Choroid plexus epithelial cell (primary cell): Measurements from ENCODE around the gene ZNF780A.
A peak's percentile ranks its signal among the peaks of the same experiment; 100 is the strongest.
"Not testable (repeated sequence)": the region's sequence is repeated elsewhere in the genome, so short reads cannot be mapped to it uniquely, and the experiment has no call there.

Source experiments
- DNase-seq: peaks from one replicate; pipeline ENCODE4 v3.0.0-alpha.2; 2010; ENCODE audit warnings: low read depth
- H3K4me3 ChIP-seq: 2 replicates; pipeline ENCODE4 v1.5.1; 2011; ENCODE audit warnings: low read depth, mild to moderate bottlenecking, control low read depth, low read length, moderate library complexity
- CTCF ChIP-seq: conservative IDR thresholded peaks from 2 replicates; pipeline ENCODE4 v1.5.1; 2011; ENCODE audit warnings: low read depth, mild to moderate bottlenecking, control low read depth, inconsistent platforms, low read length, moderate library complexity

Gene ZNF780A

GRCh38 chr19:40056505-40056904 lies 34.2 kb downstream of the ZNF780A start:
- TF ChIP-seq CTCF = no peak
- peak overlapping the region; percentile 80 for H3K4me3 ChIP-seq
- no peak for DNase-seq

GRCh38 chr19:40055832-40056504 lies 34.8 kb downstream of the ZNF780A start, which contains the start of gene ZNF780B:
Gene ZNF780B, minus strand, starts transcription at chr19:40056231. Its CDS starts 5,899 bp downstream, at chr19:40050332.
- TF ChIP-seq CTCF = no peak
- peak; percentile 52 for DNase-seq
- peak within 1 kb of the TSS; percentile 80 for H3K4me3 ChIP-seq

GRCh38 chr19:40055049-40055448 lies 35.7 kb downstream of the ZNF780A start:
- H3K4me3 ChIP-seq = peak overlapping the region; percentile 80
- DNase-seq = no peak

GRCh38 chr19:40054632-40055031 lies 36.1 kb downstream of the ZNF780A start:
- no peak for TF ChIP-seq CTCF
- peak overlapping the region; percentile 4 for H3K4me3 ChIP-seq
- DNase-seq = no peak

More at GRCh38 chr19:40055049-40055448, 35.7 kb downstream of the ZNF780A start:
- TF ChIP-seq CTCF = no peak

- no peak for DNase-seq
- no peak for TF ChIP-seq CTCF
- no peak overlapping the region for H3K4me3 ChIP-seq
Measured at GRCh38 chr19:40053491-40053890, 37.3 kb downstream of the ZNF780A start.

- H3K4me3 ChIP-seq, DNase-seq: not testable (repeated sequence)
Measured at GRCh38 chr19:40041718-40042117, 49.0 kb downstream of the ZNF780A start.

GRCh38 chr19:40038047-40038446 lies 52.7 kb downstream of the ZNF780A start:
- not testable (repeated sequence) for DNase-seq, H3K4me3 ChIP-seq

- no peak for TF ChIP-seq CTCF
- no peak for DNase-seq
- no peak overlapping the region for H3K4me3 ChIP-seq
Measured at GRCh38 chr19:40035996-40036395, 54.7 kb downstream of the ZNF780A start.
